HEK293T (cell line): ENCODE measurements around the gene PCDHGA3.

Experiments used
- BHLHE40 ChIP-seq: fragments of 450-650 bp; IDR thresholded peaks from 2 replicates; pipeline ENCODE4 v1.6.1; 2016; ENCODE audit warnings: mild to moderate bottlenecking, moderate library complexity, borderline replicate concordance
- CTBP1 ChIP-seq: fragments of 450-650 bp; IDR thresholded peaks from 2 replicates; pipeline ENCODE4 v1.6.1; 2016; ENCODE audit warnings: borderline replicate concordance
- SP1 ChIP-seq: fragments of 450-650 bp; IDR thresholded peaks from 2 replicates; pipeline ENCODE4 v1.6.1; 2017
- SUZ12 ChIP-seq: fragments of 450-650 bp; IDR thresholded peaks from 2 replicates; pipeline ENCODE4 v1.6.1; 2016; ENCODE audit warnings: mild to moderate bottlenecking
- TARDBP ChIP-seq: fragments of 450-650 bp; IDR thresholded peaks from 2 replicates; pipeline ENCODE4 v1.6.1; 2016

DNA sequence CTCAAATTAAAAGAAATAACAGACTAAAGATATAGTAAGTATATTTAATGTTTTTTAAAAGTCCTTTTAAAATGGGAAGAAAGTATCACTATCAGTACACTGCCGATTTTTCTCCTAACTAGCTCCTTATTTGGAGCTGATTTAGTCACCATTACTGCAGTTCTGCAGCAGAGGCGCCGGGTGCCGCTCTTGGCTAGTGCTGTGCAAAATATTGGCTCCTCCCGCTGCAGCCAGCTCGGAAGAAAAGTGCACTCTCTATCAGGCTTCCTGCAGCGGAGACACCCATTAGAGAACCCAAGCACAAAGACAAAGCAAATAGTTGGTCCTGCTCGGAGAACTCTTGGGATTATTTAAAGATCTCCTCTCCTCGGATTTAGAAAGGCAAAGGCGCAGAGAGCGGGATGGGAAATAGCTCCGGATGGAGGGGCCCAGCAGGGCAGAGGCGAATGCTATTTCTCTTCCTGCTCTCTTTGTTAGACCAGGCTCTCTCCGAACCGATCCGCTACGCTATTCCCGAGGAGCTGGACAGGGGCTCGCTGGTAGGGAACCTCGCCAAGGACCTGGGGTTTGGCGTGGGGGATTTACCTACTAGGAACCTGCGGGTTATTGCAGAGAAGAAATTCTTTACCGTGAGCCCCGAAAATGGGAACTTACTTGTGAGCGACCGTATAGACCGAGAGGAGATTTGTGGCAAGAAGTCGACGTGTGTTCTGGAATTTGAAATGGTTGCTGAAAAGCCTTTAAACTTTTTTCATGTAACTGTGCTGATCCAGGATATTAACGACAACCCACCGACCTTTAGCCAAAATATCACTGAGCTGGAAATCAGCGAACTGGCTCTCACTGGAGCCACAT, 26.6 kb downstream of the PCDHGA3 start, which contains the start of gene PCDHGB3:
- TF ChIP-seq BHLHE40 (no peak), SUZ12 (no peak), TARDBP (no peak), CTBP1 (no peak), SP1 (no peak)
